Measurements from ENCODE around the gene GPS2.
A peak's percentile ranks its signal among the peaks of the same experiment; 100 is the strongest.

The GPS2 gene

GRCh38 chr17:7351665-7352502, 36.7 kb upstream of the GPS2 start, which contains the start of gene KCTD11:
Gene KCTD11, plus strand, starts transcription at chr17:7352162.
- Histone ChIP-seq H2BK120ac (ENCODE audit: low read depth, low read length) (peak within 1 kb of the TSS; percentile 83), H3K4ac (ENCODE audit: low read depth in 1 of 2, low read length in 2 of 2) (peak within 1 kb of the TSS; percentile 95 to 98), H3K36me3 (ENCODE audit: control insufficient read depth in 1 of 2, insufficient read depth in 2 of 2, low read depth in 1 of 2, low read length in 2 of 2) (no peaks in the 10 kb centered on the region), H2AK5ac (ENCODE audit: low read length, severe bottlenecking) (peak within 1 kb of the TSS; percentile 90), H2AFZ (ENCODE audit: low read depth, low read length) (peak within 1 kb of the TSS; percentile 69), H3K4me1 (ENCODE audit: control insufficient read depth, insufficient read depth, low read depth, low read length) (peaks cover 47% of the 10 kb centered on the region), H4K8ac (ENCODE audit: low read length) (peak within 1 kb of the TSS; percentile 90), H3K27me3 (ENCODE audit: control insufficient read depth in 1 of 2, insufficient read depth in 1 of 2, low read length in 2 of 2) (no peaks in the 10 kb centered on the region), H3K79me1 (replicated peaks; ENCODE audit: low read length, poor library complexity, severe bottlenecking) (peaks cover 33% of the 10 kb centered on the region), H3K4me2 (ENCODE audit: low read length, poor library complexity, severe bottlenecking) (peak within 1 kb of the TSS; percentile 91), H2BK15ac (ENCODE audit: low read depth, poor library complexity, severe bottlenecking) (peak within 1 kb of the TSS; percentile 98), H3K9me3 (ENCODE audit: control insufficient read depth, low read length) (no peaks in the 10 kb centered on the region), H3K4me3 (ENCODE audit: insufficient read depth in 1 of 2, low read depth in 1 of 2, low read length in 2 of 2) (peak within 1 kb of the TSS; percentile 64 to 95), H3K23ac (ENCODE audit: low read length in 2 of 2) (peak within 1 kb of the TSS in 1 of 2 experiments; percentile 91), H3K18ac (ENCODE audit: low read depth in 1 of 2, low read length in 2 of 2) (peak within 1 kb of the TSS; percentile 92 to 97), H4K91ac (ENCODE audit: low read length) (peak within 1 kb of the TSS; percentile 98), H3K9ac (ENCODE audit: low read length) (peak within 1 kb of the TSS; percentile 99), H2BK12ac (ENCODE audit: low read length in 2 of 2) (peak within 1 kb of the TSS; percentile 20 to 90), H2BK5ac (ENCODE audit: low read depth, low read length, poor library complexity, severe bottlenecking) (peak within 1 kb of the TSS; percentile 91), H3K27ac (ENCODE audit: low read length, poor library complexity, severe bottlenecking) (peak within 1 kb of the TSS; percentile 93), H3K14ac (ENCODE audit: low read length in 2 of 2) (peak within 1 kb of the TSS; percentile 78 to 92)
- WGBS: under 1% methylated on average over 59 of the region's 91 CpGs
- DNase-seq: peak; percentile 94

GRCh38 chr17:7348478-7349242, 33.5 kb upstream of the GPS2 start:
- Histone ChIP-seq H3K4me1 (ENCODE audit: control insufficient read depth, insufficient read depth, low read depth, low read length) (peaks cover 23% of the 10 kb centered on the region), H2BK5ac (ENCODE audit: low read depth, low read length, poor library complexity, severe bottlenecking) (no peak overlapping the region), H2BK12ac (ENCODE audit: low read length in 2 of 2) (no peak overlapping the region), H3K14ac (ENCODE audit: low read length in 2 of 2) (no peak overlapping the region), H3K4ac (ENCODE audit: low read depth in 1 of 2, low read length in 2 of 2) (no peak overlapping the region), H3K9me3 (ENCODE audit: control insufficient read depth, low read length) (no peaks in the 10 kb centered on the region), H3K4me2 (ENCODE audit: low read length, poor library complexity, severe bottlenecking) (no peak overlapping the region), H4K91ac (ENCODE audit: low read length) (peak overlapping the region; percentile 34), H3K9ac (ENCODE audit: low read length) (peak overlapping the region; percentile 62), H3K79me1 (replicated peaks; ENCODE audit: low read length, poor library complexity, severe bottlenecking) (peaks cover 14% of the 10 kb centered on the region), H3K18ac (ENCODE audit: low read depth in 1 of 2, low read length in 2 of 2) (no peak overlapping the region), H3K4me3 (ENCODE audit: insufficient read depth in 1 of 2, low read depth in 1 of 2, low read length in 2 of 2) (peak overlapping the region in 1 of 2 experiments; percentile 44), H3K27ac (ENCODE audit: low read length, poor library complexity, severe bottlenecking) (no peak overlapping the region), H2BK120ac (ENCODE audit: low read depth, low read length) (no peak overlapping the region), H2BK15ac (ENCODE audit: low read depth, poor library complexity, severe bottlenecking) (peak overlapping the region; percentile 82), H3K27me3 (ENCODE audit: control insufficient read depth in 1 of 2, insufficient read depth in 1 of 2, low read length in 2 of 2) (peaks cover 14 to 18% of the 10 kb centered on the region in 2 experiments), H2AK5ac (ENCODE audit: low read length, severe bottlenecking) (no peak overlapping the region), H4K8ac (ENCODE audit: low read length) (peak overlapping the region; percentile 32), H2AFZ (ENCODE audit: low read depth, low read length) (no peak overlapping the region), H3K36me3 (ENCODE audit: control insufficient read depth in 1 of 2, insufficient read depth in 2 of 2, low read depth in 1 of 2, low read length in 2 of 2) (no peaks in the 10 kb centered on the region), H3K23ac (ENCODE audit: low read length in 2 of 2) (no peak overlapping the region)
- DNase-seq: no peak
- 92% methylated on average over 18 of the region's 19 CpGs for WGBS

- H2BK120ac ChIP-seq (ENCODE audit: low read depth, low read length): no peak overlapping the region
- H3K4me3 ChIP-seq (ENCODE audit: insufficient read depth in 1 of 2, low read depth in 1 of 2, low read length in 2 of 2): no peak overlapping the region
- H3K27ac ChIP-seq (ENCODE audit: low read length, poor library complexity, severe bottlenecking): no peak overlapping the region
- no peak overlapping the region for H2AK5ac ChIP-seq (ENCODE audit: low read length, severe bottlenecking)
- H2BK12ac ChIP-seq (ENCODE audit: low read length in 2 of 2): no peak overlapping the region
- 89% methylated on average over 18 of the region's 19 CpGs for WGBS
- H3K79me1 ChIP-seq (replicated peaks; ENCODE audit: low read length, poor library complexity, severe bottlenecking): peaks cover 8% of the 10 kb centered on the region
- H3K4me2 ChIP-seq (ENCODE audit: low read length, poor library complexity, severe bottlenecking): no peak overlapping the region
- H2BK15ac ChIP-seq (ENCODE audit: low read depth, poor library complexity, severe bottlenecking): no peak overlapping the region
- H3K27me3 ChIP-seq (ENCODE audit: control insufficient read depth in 1 of 2, insufficient read depth in 1 of 2, low read length in 2 of 2): peaks cover 21 to 26% of the 10 kb centered on the region in 2 experiments
- no peak overlapping the region for H3K4ac ChIP-seq (ENCODE audit: low read depth in 1 of 2, low read length in 2 of 2)
- no peak overlapping the region for H2BK5ac ChIP-seq (ENCODE audit: low read depth, low read length, poor library complexity, severe bottlenecking)
- no peaks in the 10 kb centered on the region for H3K36me3 ChIP-seq (ENCODE audit: control insufficient read depth in 1 of 2, insufficient read depth in 2 of 2, low read depth in 1 of 2, low read length in 2 of 2)
- H3K23ac ChIP-seq (ENCODE audit: low read length in 2 of 2): no peak overlapping the region
- H3K18ac ChIP-seq (ENCODE audit: low read depth in 1 of 2, low read length in 2 of 2): no peak overlapping the region
- H2AFZ ChIP-seq (ENCODE audit: low read depth, low read length): no peak overlapping the region
- no peak overlapping the region for H4K91ac ChIP-seq (ENCODE audit: low read length)
- H4K8ac ChIP-seq (ENCODE audit: low read length): no peak overlapping the region
- H3K9me3 ChIP-seq (ENCODE audit: control insufficient read depth, low read length): no peaks in the 10 kb centered on the region
- no peak overlapping the region for H3K14ac ChIP-seq (ENCODE audit: low read length in 2 of 2)
- H3K4me1 ChIP-seq (ENCODE audit: control insufficient read depth, insufficient read depth, low read depth, low read length): peaks cover 15% of the 10 kb centered on the region
- no peak for DNase-seq
- peak overlapping the region; percentile 62 for H3K9ac ChIP-seq (ENCODE audit: low read length)
Observed at GRCh38 chr17:7347630-7348477, 32.7 kb upstream of the GPS2 start.
